Inflammatory macrophage treated with lipopolysaccharide for 4 hours (primary cell): Measurements from ENCODE around the gene CDIP1.

Source experiments
- DNase-seq: peaks from one replicate; pipeline ENCODE4 v3.0.0-alpha.2; 2020

Gene CDIP1

DNA sequence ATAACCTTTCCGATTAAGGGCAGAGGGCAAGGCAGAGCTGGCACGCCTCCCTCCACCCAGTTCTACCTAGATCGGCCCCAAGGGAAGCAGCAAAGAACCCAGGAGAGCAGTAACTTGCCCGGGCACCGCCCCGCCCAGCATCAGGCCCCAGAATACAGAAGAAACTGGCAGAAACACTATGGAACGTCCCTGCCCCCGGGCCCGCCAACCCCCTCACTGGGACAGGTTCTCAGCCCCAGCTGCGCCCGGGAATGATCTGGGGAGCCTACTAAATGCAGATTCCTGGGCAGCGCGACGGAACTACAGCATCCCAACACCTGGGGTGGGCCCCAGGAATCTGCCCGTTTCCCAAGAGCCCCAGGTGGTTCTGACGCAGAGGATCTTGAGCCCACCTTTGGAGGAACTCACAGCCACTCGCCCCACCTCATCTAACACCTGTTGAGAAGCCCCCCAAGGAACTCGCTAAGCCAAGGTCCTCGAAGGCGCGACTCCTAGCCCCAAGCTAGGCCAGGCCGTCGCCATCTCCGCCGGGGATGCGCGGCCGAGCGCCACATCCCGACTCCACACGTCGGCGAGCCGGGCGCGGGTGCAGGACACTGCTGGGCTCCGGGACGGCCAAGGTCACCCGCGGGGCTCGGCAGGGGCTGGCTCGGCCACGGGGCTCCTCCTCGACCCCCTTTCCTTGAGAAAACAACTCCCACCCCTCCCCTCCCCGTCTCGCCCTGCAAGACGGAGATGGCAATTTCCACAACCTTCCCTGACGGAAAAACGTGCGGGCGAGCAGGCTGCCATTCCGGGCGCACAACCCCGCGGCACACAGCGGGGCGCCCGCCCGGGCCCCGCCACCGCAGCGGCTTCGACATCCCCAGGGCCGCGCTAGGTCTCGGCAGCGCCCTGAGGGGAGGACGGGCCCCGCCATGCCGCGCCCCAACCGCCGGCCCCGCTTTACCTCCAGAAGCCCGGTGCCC lies 913 bp downstream of the CDIP1 start:
- DNase-seq = no peak

DNA sequence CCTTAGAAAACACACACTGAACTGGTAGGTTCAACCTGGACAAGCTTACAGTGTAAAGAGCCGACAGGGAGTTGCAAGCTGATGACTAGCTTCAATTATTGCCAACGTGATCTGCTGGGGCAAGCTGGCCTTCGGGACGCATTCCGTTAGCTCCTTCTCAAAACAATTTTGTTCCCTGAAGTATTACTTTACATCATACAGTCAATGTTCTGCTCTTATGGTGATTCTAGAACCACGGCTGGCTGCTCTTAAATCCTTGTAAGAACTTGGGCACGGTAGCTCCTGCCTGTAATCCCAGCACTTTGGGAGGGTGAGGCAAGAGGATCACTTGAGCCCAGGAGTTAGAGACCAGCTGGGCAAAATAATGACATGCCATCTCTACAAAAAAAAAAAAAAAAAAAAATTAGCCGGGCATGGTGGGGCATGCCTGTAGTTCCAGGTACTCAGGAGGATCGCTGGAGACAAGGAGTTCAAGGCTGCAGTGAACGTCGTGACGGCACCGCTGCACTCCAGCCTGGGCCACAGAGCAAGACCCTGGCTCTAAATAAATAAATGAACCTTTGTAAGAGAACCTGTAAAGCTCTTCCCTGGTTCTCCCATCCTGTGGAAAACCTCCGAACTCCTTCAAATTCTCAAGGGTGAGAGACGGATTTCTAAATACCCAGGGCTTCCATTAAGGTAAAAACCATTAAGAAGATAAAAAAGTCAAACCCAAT lies 2.0 kb downstream of the CDIP1 start:
- no peak for DNase-seq

DNA sequence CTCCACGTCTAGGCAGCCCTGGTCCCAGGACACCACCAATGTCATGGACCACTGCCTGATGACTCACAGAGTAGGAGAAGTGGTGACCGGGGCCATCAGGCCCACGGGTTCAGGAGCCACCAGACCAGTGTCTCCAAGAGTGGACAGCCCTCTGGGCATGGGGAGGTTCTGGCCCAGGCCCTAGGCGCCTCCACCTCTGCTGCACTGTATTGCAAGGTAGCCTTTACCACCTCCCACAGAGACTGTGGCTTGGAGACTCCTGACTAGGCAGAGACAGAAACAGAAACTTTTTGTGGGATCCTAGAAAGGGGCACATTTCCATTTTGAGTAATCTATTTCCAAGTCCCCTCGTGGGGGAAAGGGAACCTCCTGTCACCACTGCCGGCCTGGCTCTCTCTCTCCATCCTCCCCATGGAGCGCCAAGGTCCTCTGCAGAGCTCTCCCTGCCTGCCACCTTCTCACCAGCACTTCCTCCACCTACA lies 2.9 kb downstream of the CDIP1 start:
- no peak for DNase-seq

DNA sequence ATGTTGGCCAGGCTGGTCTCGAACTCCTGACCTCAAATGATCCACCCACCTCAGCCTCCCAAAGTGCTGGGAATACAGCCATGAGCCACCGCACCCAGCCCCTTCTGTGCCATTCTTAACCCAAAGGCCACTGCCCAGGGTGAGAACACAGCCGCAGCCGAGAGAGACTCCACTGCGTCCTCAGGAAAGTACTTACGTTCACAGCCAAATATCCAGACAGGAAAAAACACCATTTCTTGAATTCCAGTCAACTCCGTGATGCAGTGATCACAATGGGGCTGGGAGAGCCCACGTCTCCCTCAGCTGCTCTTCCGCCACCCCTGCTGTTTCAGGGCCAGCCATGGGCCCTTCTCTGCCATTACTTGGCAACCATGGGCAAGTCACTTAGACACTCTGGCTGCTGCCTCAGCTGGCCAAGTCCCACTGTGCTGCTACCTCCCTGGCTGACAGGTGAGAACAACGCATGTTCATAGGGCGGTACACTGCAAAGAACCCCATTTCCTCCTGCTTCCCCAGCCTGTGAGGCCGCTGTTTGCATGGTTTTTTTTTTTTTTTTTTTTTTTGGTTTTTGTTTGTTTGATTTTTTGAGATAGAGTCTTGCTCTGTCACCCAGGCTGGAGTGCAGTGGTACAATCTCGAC lies 4.3 kb downstream of the CDIP1 start:
- no peak for DNase-seq

DNA sequence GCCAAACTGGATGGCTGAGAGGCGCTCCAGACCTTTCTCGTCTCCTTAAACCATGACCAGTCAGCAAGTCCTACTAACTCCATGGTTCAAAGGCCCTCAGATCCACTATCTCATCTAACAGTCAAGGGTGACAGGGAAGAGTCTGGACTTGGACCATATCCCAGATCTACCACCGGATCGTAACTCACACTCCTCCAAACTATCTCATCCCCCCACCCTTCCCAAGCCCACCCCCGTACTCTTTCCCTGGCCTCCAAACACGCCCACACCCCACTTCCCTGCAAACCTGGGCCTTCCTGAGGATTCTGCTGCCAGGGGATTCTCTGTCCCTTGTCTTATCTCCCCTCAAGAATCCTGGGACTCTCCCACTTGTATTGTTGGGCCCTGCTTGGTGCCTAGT lies 5.1 kb downstream of the CDIP1 start:
- DNase-seq = no peak

DNA sequence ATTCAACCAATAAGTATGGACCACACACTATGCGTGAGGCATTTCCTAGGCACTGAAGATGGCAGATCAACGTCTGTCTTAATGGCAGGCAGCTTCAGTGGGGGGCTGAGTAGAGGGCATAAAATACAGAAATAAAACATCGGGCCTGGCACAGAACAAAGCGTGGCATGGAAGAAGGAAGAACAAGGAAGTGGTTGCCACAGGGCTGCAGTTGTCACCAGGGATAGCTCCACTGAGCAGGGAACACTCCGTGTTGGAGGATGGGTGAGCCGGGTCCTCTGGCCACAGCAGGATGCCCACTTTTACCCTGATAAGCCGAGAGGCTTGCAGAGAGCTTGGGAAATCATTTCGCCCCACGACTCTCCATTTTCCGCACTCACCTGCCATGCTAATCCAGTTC lies 6.3 kb downstream of the CDIP1 start:
- DNase-seq = no peak

DNA sequence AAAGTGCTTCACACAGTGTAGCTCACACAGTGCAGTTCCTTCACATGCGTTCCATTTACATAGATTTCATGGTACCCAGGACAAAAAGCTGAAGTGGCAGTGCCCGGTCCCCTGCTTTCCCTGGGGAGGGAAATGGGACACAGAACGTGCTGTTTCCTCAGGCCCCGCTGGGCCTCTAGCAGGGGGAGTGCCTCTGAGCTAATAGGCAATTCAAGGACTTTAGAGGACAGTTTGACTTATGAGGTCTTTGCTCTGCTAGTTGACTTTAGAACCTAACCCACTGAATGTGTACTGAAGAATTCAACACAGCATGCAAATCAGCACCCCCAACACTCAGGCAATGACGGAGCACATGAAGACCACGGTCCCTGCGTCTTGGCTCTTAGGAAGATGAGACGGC lies 6.8 kb downstream of the CDIP1 start:
- no peak for DNase-seq

DNA sequence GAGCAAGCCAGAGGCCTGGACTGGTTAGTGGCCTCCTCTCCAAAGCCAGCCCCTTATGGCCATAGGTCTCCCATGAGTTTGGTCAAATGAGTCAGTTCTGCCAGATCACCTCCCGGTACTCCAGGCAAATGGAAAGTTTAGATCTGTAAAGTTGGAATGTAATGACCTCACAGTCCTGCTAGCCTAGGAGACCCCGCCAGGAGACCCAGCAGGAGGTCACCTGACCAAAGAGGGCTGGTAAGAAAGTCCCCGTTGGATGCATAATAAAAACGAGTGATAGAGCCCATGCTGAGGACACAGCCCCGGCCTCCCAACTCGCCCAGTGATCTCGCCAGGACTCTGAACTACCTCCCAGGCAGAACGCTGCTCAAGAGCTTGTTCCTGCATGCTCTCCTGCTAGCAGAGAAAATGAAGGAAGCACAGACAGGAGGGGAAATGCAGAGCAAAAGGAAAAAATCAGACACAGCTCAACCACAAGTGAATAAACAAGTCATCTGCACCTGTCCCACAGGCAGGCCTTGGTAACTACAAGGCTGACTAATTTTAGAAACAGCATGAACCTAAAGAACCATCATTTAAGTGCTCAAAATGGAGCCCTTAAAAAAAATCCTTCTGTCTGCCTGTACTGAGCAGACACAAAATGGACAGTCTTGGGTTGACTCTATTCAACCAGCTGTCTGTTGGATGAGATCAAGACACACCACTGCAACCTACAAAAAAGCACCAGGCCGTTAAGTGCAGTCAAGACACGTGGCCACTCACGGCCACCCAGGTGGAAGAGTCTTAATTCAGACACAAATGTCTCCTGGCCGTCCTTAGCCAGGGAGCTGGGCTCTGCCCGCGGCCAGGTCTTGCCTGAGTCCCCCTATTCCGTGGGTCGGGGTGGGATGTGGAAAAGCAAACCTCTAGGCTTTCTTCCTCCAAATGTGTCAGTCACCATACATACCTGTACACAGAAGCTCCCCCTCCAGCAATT lies 9.2 kb downstream of the CDIP1 start:
- no peak for DNase-seq

DNA sequence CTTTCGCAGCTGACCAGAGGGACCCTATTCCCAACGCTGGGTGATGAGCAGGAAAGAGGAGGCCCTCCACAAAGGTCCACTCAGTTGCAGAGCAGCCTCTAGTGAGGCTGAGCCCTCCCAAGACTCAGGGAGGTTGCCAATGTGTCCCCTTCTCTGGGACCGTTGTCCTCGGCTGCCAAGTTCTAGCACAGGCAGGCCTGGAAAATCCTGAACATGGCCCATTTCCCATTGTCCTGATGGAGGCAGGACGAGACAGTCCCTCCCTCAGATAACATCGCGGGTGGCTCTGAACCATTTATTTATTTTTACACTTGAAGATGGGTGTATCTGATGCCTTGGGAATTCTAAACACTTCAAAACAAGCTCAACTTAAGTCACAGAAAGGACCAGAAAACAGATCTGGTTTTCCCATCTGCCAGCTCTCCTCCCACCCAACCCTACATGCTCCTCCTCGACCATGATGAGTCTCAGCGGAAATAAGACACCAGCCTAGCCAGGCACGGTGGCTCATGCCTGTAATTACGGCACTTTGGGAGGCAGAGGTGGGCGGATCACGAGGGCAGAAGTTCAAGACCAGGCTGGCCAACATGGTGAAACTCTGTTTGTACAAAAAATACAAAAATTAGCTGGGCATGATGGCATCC lies 12.8 kb downstream of the CDIP1 start:
- no peak for DNase-seq

DNA sequence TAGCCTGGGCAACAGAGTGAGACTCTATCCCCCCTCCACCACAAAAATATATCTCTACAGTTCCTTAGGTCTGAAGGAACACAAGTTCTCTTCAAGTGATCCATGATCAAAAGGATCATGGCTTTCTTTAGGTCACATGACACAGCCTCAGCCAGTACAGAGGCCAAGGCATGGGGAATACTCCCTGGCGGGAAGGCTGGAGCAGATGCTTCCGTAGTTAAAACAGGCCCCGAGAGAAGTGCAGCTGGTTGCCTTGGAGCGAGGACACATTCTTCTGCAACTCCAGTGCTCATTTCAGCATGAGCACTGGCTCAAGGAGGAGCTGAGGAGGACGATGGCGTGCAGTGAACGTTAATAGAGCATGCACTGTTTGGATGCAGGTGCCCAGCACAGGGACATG lies 13.5 kb downstream of the CDIP1 start:
- DNase-seq = no peak

DNA sequence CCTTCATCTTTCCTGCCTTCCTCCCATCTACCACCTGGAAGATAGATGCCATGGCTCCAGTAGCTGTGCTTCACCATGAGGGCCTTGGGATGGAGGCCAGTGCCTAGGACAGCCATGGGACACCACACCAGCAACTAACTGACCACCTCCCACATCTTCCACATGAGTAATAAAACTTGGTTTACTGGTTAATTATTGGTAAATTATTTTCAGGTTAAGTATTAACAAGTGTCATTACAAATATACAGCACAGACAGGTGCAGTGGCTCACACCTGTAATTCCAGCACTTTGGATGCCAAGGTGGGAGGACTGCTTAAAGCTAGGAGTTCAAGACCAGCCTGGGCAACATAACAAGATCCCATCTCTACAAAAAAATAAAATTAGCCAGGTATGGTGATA lies 14.0 kb downstream of the CDIP1 start:
- no peak for DNase-seq

DNA sequence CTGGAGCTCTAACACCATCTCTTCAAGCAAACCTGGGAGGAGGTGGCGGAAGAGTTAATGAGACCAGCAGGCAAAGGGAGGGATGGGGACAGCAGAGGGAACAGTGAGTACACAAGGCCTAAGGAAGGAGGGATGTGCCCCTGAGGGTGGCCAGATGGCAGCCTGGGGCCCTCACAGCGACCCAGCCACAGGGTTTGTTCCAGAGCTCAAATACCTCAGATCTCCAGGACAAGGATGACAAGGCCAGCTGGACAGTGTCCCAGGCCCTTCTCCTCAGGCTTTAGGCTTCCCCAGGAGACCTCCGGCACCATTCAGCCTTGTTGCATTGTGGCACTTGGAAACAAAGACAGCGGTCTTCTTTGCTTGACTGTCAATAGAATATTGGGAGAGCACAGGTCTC lies 14.9 kb downstream of the CDIP1 start:
- DNase-seq = no peak

DNA sequence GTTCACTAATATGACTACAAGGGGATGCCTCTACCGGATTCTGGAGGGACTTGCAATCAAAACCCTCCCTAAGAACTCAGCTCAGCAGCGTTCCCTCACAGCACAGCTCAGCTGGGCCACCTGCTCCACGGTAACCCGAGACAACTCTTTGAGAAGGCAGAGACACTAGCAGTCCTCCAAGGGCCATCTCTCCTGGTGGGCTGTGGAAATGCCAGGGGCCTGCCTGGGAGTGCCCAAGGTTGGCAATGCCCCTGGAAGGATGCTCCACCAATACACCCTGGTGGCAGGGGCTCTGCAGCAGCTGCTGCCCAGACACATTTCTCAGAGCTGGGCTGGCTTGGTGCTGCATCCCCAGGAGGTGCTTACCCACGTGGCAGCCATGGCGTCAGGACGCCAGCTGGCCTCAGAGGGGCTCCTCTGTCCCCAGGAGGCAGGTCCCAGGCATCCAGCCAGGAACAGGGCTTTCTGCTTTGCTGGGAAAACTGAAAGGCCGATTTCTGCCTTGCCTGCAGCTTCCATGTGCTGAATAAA lies 16.5 kb downstream of the CDIP1 start:
- DNase-seq = no peak

DNA sequence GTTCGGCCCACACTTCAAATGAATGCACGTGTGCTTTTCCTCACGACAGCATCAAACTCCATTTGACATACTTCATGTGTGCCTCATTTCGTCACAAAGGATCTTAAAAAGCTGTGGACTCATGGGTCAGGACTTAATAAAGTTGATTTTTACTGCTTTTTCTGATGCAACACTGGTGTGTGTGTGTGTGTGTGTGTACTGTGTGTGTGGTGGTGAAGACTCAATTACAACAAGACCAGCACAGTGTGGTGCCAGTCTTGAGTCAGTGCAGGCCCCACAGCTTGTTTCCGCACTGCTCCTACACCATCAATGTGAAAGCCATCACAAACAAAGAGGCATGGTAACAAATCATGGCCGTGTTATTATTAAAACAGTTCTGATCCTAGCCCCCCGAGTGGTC lies 17.7 kb downstream of the CDIP1 start:
- DNase-seq = no peak

DNA sequence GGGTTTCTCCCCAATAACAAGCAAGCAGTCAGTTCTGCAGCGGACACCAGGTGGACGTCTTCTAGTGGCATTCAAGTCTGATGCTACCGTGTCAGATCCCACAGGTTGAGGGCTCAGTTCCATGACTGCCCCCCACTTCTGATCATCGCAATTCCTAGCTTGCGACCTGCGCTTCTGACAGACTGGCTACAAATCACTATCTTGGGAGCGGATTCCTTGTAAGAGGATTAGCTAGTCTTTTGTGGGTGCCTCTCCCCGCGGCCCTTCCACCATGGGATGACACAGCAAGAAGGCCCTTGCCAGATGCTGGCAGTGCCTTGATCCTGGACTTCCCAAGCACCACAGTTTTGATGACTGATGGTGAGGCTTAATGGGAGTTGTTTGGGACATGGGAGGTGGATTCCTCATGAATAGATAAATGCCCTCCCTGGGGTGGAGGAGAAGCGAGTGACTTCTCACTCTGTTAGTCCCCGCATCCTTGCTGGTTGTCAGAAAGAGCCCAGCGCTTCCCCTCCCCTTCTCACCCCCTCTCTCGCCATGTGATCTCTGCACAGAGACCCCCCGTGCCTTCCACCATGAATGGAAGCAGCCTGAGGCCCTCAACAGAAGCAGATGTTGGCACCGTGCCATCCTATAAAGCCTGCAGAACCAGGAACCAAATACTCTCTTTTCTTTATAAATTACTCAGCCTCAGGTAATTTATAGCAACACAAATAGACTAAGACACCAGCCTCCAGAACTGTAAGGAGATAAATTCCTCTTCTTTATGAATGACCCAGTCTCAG lies 19.1 kb downstream of the CDIP1 start:
- DNase-seq = no peak

DNA sequence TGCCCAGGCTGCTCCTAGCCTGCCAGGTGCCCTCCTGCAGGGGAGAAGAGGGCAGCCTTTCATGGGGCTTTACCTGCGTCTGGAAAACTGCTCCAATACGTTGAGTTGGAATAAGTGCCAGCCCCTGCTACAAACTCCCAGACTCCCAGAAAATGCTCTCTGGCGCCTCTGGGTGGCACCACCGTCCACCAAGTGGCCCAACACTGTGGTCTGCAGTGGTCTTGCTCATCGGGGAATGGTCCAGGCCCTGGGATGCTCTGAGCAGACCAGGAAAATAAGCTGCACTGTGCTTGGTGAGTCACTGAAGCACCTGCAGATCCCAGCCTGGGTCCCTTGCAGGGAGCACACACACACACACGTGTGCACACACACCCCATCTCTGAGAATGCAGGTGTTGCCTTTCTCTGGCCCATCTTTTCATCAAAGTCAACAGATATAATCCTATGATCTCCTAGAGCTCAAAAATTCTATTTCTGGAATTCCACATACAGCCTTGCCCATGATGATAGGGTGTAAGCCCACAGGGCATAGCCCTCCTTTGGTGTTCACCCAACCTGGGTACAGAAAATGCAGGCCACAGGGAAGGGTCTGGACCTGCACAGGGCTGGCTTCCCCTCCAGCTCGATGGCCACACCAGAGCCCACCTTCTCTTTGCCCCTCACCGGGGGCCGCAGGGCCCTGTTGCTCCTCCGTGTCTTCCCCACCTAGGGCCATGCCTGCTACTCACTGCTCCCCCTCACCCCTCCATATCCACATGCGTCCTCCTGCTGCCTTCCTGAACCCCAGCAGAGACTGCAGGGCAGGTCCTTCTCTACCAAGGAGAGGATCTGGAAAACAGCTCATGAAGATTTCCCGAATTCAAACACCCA lies 20.5 kb downstream of the CDIP1 start:
- DNase-seq = no peak

DNA sequence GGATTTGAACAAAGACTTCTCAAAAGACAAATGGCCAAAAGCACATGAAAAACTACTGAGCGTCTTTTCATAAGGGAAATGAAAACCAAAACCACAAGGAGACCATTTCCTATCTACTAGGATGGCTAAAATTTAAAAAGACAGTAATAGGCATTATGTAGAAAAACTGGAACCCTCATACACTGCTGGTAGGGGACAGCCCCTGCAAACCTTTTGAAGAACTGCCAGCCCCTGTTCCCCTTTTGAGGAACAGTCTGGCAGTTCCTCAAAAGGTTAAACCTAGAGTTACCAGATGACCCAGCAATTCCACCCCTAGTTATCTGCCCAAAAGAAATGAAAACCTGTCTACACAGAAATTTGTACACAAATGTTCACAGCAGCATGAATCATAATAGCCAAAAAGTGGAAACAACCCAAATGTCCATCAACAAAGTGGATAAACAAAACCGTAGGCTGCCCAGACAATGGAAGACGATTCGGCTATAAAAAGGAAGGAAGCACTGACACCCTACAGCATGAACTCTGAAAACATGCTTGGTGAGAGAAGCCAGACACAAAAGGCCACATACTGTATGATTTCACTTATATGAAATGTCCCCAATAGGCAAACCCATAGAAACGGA lies 22.9 kb downstream of the CDIP1 start:
- peak; percentile 93 for DNase-seq

DNA sequence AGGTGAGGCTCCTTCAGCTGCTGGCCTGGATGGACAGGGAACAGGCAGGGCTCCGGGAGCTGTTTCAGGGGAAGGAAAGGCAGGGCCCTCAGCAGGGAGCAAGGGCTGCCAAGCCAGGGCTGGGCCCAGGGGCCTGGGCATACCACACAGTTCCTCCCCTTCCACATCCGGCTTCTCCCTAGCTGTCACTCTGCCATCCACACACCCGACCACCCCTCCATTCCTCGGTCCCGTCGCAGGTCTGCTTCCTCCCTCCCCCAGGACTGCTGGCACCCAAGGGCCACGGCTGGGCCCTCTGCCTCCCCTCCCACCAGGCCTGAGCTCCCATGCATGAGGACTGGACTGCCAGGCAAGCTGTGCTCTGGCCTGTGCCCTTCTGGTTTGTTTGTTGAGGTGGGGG lies 24.0 kb downstream of the CDIP1 start:
- no peak for DNase-seq

DNA sequence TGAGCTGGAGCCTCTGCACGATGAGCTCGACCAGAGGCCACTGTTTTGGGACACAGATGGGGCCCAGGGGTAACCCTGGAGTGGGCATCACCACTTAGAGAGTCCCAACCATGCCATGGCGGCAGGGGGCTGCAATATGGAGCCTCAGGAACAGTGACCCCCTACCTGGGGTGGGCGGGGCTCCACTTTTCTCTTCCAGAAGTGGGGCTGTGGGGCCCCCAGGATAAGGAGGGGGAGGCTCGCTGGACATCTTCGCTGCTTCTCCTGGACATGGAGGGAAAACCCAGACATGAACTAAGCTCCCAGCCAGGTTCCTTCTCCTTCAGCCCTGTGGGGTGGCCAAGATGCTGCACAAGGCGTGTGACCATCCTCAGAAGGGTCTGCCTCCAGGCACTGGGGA lies 24.7 kb downstream of the CDIP1 start:
- DNase-seq = no peak
